NCI-H2171 (cell line): ENCODE measurements around the gene RRP36.

Experiments
- DNase-seq: peaks from one replicate; lab custom pipeline; 2025; lab: John Stamatoyannopoulos, UW

Gene RRP36

DNA sequence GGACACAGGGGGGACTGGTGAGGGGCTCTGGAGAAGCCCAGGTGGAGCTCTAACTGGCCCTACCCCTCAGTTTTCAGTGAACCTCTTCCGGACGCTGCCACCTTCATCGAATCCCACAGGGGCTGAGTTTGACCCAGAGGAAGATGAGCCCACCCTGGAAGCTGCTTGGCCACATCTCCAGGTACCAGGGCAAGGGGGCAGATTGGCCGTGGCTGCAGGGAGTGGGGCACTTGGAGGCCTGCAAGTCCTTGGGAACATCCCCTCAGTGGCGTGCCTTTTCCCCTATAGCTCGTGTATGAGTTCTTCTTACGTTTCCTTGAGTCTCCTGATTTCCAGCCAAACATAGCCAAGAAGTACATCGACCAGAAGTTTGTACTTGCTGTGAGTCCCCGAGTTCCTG, 14.3 kb upstream of the RRP36 start:
- DNase-seq, result no peak

DNA sequence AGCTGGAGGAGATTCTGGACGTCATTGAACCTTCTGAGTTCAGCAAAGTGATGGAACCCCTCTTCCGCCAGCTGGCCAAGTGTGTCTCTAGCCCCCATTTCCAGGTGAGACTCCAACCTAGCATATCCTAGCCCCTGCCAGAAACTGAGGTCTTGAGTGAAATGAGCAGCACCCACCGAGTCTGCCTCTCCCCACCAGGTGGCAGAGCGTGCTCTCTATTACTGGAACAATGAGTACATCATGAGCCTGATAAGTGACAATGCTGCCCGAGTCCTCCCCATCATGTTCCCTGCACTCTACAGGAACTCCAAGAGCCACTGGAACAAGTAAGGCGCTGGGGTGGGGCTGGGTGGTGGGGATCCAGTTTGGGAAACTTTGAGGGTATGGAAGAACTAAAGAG, 12.3 kb upstream of the RRP36 start:
- DNase-seq, result peak; percentile 20

DNA sequence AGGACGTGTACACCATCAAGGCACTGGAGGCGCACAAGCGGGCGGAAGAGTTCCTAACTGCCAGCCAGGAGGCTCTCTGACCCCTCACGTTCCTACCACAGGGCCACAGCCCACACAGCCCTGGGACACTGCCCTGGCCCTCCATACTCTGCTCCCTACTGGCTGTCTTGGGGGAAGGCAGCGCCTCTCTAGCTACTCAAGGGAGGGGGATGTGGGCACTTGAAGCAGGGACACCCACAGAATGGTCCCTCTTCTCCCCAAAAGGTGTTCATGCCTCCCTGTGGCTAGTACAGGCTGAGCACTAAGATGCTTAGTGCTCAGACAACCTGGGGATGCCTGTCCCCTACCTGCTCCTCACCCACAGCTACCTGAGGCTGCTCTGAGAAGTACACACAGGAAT, 10.2 kb upstream of the RRP36 start:
- no peak for DNase-seq

DNA sequence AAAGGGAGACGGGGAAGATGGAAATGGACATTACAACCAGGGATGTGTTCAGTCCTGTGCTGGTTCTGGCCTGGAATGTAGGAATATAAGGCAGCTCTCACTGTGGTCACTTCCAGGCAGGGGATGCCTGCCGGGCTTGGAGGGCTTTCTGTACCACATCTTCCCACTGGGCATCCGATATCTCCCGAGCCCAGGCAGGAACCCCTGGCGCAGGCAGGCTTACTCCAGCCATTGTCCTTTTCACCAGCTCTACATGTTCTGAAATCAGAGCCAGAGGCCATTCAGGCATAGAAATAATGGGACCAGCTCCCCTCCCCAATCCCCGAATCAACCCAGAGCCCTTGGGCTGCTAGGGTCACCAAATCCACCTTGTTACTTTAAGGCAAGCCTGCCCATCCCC, 9.1 kb upstream of the RRP36 start:
- DNase-seq, result no peak

DNA sequence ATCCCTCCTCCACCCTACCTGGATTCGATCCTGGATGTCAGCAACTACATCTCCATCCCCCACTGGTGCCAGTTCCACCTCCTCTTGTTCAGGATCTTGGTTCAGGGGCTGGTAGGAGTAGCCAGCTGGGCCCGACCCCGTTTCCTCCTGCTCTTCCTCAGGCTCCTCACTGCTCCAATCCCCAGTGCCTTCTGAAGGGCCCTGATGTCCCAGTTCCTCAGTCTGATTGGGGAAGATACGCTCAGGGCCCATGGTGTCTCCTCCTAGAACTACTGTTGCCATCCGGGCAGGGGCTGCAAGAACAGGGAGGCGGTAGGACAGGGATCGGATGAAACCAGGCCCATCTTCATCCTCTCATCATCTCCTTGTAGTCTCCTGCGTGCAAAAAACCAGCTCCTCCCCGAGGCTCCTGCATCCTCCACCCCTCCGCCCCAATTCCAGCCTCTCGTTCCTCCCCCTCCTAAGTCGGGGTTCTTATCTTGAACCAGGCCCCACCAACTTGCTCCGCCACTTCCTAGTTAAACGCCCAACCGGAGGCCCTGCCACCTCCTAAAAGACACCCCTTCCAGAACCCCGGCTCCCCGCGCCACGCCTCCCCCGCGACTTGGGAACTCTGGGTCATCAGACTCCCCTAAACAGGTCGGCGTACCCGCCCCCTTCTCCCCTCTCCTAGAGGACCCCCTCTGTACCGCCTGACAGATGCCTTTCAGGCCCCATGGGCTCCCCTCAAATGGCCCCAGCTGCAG, 8.2 kb upstream of the RRP36 start:
- DNase-seq, result no peak

DNA sequence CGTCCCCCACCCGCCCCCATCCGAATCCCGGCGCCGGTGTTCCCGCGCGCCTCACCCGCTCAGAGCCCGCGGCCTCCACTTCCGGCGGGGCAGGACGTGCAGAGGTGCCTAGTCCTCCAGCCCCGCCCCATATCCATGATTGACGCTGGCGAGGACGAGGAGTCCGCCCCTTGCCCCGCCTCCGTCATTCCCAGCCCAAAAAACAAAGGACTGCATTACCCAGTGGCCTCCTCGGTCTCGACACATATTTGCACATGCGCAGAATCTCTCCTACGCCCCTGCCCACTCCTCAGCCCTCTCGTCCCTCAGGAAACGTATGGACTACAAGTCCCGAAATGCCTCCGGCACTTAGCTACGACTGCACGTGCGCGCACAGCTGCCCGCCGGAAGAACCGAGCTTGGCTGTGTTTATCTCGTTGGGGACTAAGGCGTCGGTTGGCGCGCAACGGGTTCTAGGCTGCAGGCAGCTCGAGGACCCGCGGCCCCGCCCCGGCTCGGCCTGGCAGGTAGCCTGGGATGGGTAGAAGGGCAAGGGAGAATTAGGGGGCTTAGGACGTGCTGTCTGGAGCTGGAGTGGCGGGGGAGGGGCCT, 7.5 kb upstream of the RRP36 start, which contains the start of the genes KLHDC3 and MEA1:
Gene KLHDC3 (plus strand): TSS at position 407 of the 591 bp plus-strand sequence. CDS start 2,944 bp downstream, outside the sequence.
Gene MEA1 (minus strand): TSS at position 104 of the 591 bp plus-strand sequence. CDS start 133 bp downstream, outside the sequence.
- peak; percentile 99 for DNase-seq

DNA sequence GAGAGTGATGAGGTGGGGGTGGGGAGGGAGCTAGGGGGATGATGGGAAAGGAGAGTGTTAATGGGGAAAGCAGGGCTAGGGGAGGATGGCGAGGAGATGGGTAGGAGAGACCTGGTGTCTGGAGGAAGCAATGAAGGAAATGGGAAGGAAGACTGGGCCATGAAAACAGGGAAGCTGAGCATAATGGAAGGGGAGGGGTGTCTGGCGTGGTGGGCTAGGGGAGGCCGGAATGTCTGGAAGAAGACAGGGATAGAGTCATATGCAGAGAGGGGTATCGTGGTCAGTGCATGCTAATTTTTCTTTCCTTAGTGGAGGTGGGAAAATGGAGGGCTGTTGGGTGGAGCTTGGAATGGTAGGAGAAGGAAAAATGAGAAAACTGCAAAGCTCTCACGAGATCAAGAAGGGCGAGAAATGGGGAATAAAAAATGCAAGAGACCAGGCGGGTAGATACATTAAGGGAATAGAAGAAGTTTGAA, 7.0 kb upstream of the RRP36 start:
- DNase-seq, result no peak

DNA sequence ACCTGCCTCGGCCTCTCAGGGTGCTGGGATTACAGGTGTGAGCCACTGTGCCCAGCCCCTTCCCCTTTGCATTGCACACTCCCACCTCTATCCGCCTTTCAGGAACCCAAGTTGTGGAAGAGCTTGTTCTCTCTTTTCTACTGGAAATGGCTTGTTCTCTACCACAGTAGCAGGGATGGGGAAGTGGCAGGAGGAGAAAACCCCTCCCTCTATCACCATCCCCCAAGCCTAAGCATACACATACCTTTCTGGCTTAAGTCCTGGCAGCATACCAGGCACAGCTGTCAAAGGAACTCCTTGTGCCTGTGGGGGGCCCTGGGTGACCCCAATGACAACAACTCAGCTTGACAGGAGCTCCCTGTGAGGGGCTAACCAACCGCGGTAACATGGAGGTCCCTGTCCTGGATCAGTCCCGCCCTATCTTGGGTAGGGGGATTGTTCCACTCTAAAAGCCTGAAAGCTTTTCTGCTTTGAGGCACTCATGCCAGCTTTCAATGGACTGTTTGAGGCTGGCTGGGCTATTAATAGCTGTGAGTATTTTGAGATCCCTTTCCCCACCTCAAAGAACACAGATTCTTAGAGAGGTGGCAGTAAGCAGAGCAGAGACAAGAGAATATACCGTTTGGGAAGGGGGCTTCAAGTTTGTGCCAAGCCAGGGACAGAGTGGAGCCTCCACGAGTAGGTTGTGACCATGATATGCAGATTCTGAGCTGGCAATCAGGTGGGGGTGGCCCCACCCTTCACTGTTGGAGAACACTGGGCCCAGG, 5.1 kb upstream of the RRP36 start:
- no peak for DNase-seq

DNA sequence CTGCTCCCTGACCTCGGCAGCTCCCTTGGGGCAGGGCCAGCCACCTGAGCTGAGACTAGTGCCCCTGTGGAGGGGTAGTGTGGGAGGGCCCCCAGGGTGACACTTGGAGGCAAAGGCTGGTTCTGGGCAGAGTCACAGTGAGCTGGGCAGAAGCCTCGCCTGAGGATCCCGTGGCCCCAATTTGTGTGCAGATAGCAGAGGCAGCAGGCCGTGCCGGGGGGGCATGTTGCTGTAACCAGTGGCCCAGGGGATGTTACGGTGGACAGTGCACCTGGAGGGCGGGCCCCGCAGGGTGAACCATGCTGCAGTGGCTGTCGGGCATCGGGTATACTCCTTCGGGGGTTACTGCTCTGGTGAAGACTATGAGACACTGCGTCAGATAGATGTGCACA, 4.5 kb upstream of the RRP36 start:
- DNase-seq, result no peak

DNA sequence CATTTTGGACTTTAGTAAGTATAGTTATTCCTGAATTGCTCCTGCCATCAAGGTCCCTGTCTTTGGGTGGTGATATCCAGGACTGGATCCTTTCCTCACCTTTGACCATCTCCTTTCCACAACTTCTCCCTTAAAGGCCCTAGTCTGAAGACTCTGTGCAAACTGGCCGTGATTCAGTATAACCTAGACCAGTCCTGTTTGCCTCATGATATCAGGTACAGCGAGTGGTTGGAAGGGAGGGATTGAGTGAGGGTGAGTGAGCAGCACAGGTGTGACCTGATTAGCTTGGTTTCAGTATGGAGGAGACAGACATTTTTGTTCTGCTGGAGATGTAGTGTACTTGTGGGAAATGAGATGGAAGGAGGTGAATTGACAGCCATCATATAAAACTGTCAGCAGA, 2.3 kb upstream of the RRP36 start:
- DNase-seq, result no peak

DNA sequence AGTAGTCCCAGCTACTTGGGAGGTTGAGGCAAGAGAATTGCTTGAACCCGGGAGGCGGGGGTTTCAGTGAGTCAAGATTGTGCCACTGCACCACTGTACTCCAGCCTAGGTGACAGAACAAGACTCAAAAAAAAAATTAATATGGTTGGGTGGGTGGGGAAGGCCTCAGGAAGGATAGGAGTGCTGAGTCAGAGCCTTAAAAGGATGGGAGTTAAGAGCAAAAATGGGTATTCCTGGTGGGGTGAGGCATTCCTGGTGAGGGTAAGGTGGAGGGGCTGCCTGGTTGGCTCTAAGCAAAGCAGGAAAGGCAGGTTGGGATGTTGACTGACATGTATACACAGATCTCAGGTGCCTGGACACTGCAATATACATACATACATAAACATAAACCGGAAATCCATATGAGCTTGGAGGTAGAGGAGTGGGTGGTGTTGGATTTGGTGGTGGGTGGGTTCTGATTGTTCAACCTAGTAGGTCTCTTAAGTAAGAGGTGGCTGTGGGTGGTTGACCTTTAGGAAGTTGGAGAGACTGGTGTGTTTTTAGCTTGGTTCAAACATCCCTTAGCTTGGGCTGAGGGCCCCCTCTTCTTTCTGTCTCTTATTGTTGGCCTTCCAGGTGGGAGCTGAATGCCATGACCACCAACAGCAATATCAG, 1.2 kb upstream of the RRP36 start:
- DNase-seq, result no peak

DNA sequence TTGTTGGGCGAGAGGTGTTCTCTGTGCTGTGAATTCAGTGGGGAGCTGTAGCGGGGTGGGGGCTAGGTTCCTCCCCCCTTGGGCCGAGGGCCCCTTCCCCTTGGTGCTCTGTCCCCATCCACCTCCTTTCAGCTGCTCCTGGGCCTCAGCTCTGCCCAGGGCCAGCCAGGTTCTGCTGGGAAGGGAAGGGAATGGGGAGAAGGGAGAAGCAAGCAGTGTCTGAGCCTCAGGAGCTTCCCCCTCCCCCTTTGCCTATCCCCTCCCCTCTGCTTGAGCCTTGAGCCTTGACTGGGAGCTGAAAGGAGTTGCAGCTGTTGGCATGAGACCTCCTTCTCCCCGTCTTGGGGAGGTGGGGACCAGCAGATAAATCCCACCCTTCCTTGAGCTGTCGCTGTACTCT, 576 bp upstream of the RRP36 start:
- DNase-seq, result no peak

DNA sequence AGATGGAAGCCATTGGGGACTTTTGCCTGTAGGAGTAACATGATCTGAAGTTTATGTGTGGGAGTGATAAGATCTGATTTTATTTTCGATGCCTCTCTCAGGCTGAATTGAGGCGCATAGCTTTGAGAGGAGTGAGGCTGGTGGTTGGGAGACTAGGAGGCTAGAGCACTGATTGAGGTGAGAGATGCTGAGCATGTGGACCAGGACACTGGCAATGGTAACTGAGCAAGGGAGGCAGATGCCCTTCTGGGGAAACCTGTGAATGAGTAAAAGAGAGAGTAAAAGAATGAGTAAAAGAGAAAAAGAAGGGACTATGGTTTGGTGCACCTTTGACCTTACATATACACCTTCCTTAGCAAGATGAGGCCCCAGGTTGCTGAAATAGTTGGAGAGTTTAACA, 3.0 kb downstream of the RRP36 start:
- no peak for DNase-seq

DNA sequence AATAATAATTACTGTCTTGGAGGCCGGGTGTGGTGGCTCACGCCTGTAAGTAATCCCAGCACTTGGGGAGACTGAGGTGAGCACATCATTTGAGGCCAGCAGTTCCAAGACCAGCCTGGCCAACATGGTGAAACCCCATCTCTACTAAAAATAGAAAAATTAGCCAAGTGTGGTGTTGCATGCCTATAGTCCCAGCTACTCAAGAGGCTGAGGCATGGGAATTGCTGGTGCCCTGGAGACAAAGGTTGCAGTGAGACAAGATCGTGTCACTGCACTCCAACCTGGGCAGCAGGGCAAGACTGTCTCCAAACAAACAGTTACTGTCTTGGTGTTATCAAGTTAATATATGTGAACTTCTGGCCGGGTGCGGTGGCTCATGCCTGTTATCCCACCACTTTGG, 4.9 kb downstream of the RRP36 start:
- DNase-seq, result no peak

DNA sequence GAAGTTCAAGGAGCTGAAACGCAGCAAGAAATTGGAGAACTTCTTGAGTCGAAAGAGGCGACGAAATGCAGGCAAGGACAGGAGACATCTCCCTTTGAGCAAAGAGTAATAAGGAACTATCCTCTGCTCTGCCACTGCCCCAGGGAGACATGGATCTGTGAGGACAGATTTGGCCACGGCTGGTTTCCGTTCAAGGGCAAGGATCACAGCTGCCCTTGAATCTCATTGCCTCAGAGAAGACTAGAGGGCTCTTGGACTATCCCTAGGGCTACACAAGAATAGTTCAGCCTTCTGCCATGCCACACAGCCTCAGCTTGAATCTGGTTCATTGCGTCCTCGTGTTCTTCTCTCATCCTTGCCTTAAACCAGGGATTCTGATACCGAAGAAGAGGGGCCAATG, 7.7 kb downstream of the RRP36 start:
- DNase-seq, result no peak

DNA sequence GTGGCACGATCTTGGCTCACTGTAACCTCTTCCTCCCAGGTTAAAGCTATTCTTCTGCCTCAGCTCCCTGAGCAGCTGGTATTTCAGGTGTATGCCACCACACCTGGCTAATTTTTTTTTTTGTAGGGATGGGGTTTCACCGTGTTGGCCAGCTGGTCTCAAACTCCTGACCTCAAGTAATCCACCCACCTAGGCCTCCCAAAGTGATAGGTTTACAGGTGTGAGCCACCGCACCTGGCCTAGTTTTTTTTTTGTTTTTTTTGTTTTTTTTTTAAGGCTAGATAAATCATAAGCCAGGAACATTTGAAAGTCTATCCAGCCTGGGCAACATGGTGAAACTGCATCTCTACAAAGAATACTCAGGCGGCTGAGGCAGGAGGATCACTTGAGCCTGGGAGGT, 10.9 kb downstream of the RRP36 start:
- DNase-seq, result no peak

DNA sequence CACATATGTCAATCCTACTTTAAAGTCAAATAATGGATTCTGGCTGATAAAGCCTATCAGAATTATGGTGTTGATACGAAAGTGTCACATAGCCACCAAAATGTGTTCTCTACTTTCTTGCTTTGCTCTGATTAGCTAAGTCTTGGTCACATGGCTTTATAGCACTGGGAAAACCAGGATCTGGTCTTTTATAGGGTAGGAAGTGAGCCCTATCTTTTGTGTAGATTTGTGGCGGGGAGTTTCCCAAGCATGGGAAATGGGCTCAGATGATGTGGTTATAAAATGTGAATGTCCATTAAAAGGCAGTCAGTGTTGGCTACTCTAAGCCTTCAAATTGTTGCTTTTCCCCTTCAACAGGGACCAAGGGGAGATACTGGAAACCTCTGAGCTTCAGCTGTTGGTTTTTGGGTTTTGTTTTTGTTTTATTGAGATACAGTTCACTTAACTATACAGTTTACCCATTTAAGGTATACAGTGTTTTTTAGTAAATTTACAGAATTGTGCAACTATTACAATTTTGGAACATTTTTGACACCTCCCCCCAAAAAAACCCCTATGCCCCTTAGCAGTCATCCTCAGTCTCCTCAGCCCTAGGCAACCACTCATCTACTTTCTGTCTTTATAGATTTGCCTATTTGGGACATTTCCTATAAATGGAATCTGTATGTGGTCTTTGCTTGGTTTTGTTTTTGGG, 12.2 kb downstream of the RRP36 start:
- DNase-seq, result no peak

DNA sequence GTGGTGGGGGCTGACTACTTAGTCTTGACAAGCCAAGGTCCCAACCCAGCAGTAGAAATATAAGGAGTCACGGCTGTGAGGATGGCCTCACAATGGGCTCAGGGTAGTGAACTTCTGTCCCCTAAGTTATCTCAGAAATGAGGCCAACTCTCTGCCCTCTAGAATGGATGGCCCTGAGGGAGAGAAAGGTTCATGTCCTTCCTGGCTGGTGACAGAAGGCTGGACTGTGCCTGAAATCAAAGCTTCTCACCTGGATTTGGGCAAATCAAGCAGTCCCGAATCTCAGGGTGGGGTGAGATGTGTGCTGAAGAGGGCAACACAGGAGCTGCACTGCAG, 12.7 kb downstream of the RRP36 start:
- no peak for DNase-seq

DNA sequence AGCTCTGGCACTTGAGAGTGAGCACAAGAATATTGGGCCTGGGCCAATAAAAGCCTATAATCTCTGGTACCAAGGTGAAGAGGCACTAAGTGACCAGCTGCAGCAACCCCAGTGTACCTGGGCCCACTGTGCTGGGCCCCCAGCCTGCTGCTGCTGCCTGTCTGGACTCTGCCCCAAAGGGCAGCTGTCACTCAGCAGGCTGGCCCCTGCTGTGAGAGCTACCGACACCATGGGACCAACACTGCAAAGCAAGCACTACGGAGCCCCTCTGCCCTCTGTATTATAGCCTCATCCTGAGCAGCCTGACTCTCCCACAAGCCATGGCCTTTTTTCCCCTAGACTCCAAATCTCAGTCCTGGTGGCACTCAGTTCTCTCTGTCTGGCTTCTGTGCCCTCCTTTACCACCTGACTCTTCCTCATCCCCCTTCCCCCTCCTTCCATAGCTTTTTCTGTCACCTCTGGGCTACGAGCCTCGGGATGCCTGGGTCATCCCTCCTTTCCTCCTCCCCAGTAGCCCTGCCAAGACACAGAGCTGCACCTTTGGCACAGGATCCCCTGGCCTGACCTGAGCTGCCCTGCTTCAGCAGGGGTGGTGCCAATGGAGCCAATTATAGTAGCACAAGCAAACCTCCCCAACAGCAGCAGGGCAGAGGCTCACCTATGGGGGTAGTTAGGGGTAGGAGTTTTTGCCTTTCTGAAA, 14.2 kb downstream of the RRP36 start:
- no peak for DNase-seq

DNA sequence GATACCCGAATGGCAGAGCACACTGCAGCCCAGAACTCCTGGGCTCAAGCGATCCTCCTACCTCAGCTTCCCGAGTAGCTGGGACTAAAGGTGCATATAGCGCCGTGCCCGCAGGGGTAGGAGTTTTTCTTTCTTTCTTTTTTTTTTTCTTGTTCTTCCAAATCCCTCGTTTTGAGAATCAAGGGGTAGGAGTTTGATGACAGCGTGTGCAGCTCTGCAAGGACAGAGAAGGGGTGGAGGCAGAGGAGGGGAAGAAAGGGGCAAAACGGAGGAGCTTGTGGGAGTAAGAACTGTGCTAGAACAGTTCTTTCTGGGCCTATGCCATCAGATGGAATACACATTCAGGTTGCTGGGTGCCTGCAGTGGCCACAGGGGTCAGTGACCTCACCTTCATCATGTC, 15.3 kb downstream of the RRP36 start:
- no peak for DNase-seq

DNA sequence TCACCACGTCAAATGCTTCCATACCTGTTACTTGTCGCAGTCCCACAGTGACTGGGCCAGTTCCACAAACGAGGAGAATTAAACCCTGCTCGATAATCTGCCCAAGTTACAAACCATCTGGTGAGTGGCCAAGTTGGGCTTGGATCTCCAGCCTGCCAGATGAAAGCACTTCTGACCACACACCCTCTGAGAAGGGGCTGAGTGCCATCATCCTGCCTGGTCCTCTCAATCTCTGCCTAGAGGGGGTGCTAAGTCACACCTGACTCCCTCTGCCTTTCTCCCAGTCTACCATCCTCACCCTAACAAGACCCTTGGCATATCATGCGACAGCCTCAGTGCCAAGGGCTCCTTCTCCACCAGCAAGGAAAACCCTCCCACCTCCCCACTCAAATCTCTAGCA, 15.8 kb downstream of the RRP36 start:
- no peak for DNase-seq
